IPS-NIHi7 (cell line): ENCODE data around the gene ZNF608.

ENCODE experiments used
- DNase-seq: peaks from one replicate; pipeline ENCODE4 v3.0.0; 2012; ENCODE audit warnings: mixed read lengths; ENCODE audit errors: extremely low spot score

Gene ZNF608

GRCh38 chr5:124745928-124746915 is at the start of gene ZNF608:
Gene ZNF608 (minus strand): TSS chr5:124746639. CDS start chr5:124744989, 1,650 bp downstream.
- DNase-seq, result no peak

GRCh38 chr5:124795829-124796228 is 49.4 kb upstream of the ZNF608 start:
- no peak for DNase-seq

- DNase-seq, result no peak
These were observed 44.7 kb upstream of the ZNF608 start for GRCh38 chr5:124790895-124791732.

- DNase-seq, result no peak
These were observed 44.0 kb upstream of the ZNF608 start for GRCh38 chr5:124790301-124790894.

- DNase-seq, result no peak
These were observed 42.7 kb upstream of the ZNF608 start for GRCh38 chr5:124789104-124789605.

- no peak for DNase-seq
These were observed 37.4 kb upstream of the ZNF608 start for GRCh38 chr5:124783794-124784193.

- DNase-seq, result no peak
These were observed 36.8 kb upstream of the ZNF608 start for GRCh38 chr5:124783285-124783684.

GRCh38 chr5:124782262-124782661 is 35.8 kb upstream of the ZNF608 start:
- DNase-seq, result no peak

GRCh38 chr5:124780011-124780410 is 33.6 kb upstream of the ZNF608 start:
- DNase-seq, result no peak

GRCh38 chr5:124773315-124774311 is 27.2 kb upstream of the ZNF608 start:
- no peak for DNase-seq

- DNase-seq, result no peak
These were observed 26.2 kb upstream of the ZNF608 start for GRCh38 chr5:124772457-124773200.

- DNase-seq, result no peak
These were observed 25.3 kb upstream of the ZNF608 start for GRCh38 chr5:124771761-124772160.

- no peak for DNase-seq
These were observed 18.7 kb upstream of the ZNF608 start for GRCh38 chr5:124764992-124765611.

GRCh38 chr5:124764585-124764984 is 18.1 kb upstream of the ZNF608 start:
- DNase-seq, result no peak

- DNase-seq, result no peak
These were observed 14.6 kb upstream of the ZNF608 start for GRCh38 chr5:124761010-124761409.

- no peak for DNase-seq
These were observed 14.2 kb upstream of the ZNF608 start for GRCh38 chr5:124760608-124761007.

- peak; percentile 64 for DNase-seq
These were observed 9.1 kb upstream of the ZNF608 start for GRCh38 chr5:124755565-124755964.

- no peak for DNase-seq
These were observed 8.6 kb upstream of the ZNF608 start for GRCh38 chr5:124755041-124755440.

GRCh38 chr5:124754206-124754927 is 7.9 kb upstream of the ZNF608 start:
- DNase-seq, result no peak
